HL-60/S4 treated with phorbol 12-myristate 13-acetate at 8.2 ng/mL for 4 days and 3 days (cell line): ENCODE results near the gene BOC.

ENCODE experiments used
- in situ Hi-C: fragments of 300-500 bp; cut with MboI; formaldehyde crosslinking; loops from 2 replicates; pipeline ENCODE4 v1.15.0; 2022; ENCODE audit warnings: low sequenced_read_pairs

The BOC gene

DNA sequence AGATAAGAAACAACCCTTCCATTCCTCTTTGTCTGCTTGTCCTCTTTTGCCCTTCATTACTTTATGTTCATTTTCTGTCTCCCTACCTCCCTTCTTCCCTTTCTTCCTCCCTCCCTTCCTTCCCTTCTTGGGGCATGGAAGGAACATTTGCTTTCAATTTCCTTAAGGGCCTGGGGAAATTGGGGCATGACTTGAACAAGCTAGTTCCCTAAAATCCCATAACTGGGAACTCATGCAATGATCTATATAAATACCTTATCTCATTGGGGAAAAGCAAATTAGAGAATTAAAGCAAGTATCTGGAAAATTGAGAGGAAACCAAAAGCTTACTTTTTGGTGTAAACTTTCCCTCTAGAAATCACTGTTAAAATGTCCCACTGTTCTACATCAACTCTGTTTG is 35.7 kb downstream of the BOC start:
- in situ Hi-C loops = no loop called here

- in situ Hi-C loops = no loop called here
These were observed 36.5 kb downstream of the BOC start for GRCh38 chr3:113247675-113248458.

GRCh38 chr3:113249111-113249510 is 37.8 kb downstream of the BOC start:
- in situ Hi-C loops = no loop called here

DNA sequence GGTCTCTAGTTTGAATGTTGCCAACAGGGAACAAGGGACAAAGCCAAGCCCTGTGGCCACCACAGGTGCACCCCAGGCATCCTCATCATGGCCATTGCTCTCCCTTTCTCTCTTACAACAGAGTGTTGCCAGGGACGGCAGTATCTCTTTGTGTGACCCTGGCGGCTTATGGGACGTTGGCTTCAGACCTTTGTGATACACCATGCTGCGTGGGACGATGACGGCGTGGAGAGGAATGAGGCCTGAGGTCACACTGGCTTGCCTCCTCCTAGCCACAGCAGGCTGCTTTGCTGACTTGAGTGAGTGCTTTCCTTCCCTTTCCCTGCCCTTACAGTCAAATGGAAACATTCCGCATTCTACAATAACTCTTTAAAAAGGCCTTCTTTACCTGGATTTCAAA is 38.2 kb downstream of the BOC start:
- in situ Hi-C loops = no loop called here

GRCh38 chr3:113250566-113250965 is 39.2 kb downstream of the BOC start:
- in situ Hi-C loops = no loop called here

DNA sequence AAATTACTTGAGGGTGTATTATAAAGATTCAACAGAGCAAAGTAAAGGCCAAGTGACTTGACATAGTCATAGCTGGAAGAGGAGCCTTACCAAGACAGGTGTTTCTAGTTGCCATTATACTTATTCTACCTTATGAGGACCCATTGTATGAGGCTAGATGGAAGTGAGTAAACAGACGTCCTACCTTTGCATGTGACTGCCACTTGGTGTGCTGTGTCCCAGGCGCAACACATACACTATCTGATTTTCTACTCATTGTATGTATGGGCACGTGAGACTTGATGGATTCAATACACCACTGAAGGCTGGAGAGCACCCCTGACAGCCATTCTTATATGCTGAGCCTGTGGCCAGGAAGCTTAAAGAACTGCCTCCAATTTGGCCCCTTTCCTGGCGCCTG is 40.5 kb downstream of the BOC start:
- in situ Hi-C loops = no loop called here

- in situ Hi-C loops = no loop called here
These were observed 41.2 kb downstream of the BOC start for GRCh38 chr3:113252553-113252952.

DNA sequence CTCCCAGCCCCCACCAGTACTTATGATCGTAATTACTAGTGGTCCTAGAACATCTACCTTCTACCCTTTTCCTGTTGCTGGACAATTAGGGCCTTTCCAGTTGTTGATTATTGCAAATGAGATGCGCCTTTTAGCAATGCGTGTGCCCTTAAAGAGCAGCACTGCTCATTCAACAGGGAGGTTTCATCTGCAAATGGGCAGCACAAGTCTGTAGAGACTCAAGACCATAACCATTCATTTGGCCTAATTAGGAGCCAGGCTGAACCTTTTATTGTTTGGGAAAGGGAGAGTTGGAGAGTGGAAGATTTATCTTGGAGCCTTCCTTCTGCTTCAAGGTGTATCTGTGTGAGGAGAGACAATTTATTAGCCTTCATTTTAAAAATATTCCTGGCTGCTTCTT is 42.3 kb downstream of the BOC start:
- in situ Hi-C loops = no loop called here

GRCh38 chr3:113254171-113254947 is 43.0 kb downstream of the BOC start:
- in situ Hi-C loops = no loop called here

DNA sequence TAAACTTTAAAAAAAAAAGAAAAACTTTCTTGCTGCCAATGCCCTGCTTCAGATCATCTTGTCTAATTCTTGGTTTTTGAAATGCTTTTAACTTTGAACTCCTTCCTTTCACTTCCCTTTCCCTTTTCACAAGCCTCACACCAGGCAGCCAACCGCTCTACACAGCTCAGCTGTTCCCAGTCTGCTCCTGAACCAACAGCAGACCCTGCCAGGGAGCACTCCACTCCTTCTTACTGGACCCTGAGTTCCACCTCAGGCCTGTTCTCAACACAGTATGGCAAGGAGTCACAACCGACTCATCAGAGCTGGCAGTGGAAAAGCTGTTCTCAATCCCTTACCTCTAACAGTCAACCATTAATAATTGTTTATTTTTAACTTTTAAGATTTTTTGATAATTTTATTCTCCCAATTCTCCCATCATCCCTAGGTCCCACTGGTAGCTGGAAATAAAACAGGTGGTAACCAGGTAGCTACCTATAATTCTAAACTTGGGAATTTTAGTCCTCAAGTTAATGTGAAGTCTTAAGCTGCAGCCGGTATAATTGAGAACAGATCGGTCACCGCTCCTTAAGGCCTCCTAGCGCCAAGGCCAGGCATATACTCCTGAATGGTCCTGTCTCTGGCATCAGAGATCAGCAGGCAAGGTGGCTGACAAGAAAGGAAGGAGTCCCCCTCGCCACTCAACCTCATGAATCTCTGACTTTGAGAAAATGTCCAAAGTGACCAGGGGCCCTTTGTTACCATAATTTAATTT is 43.9 kb downstream of the BOC start:
- in situ Hi-C loops = no loop called here

DNA sequence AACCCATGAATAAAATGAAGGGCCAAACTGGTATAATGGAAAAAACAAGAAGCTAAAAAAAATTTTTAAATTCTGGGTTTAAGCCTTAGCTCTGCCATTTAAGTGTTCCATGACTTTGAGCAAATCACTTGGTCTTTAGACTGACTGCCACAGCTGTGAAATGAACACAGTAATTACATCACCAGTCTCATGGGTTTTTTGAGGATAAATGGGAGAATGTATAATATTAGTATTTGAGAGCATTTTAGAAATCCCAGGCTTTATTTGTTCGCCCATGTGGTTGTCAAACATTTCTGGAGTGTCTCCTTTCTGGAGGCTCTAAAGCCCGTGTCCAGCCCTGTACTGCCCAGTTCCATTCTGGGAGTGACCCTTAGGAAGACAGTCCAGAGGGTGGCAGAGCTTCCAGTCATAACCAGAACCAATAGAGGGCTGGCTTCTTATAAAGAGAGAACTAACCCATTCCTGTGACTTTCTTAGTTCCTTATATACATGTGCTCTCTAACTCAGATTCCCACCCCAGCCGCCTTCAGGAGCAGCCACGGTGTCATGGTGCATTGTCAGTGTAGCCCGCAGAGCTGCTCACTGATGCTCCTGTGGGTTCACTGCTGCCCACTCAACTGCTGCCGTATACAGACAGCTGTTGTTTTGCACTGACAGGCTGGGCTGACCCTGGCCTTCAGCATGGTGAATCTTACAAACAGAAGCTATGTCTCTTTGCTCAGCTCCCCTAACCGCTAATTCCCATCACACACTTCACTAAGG is 44.7 kb downstream of the BOC start:
- in situ Hi-C loops = no loop called here

DNA sequence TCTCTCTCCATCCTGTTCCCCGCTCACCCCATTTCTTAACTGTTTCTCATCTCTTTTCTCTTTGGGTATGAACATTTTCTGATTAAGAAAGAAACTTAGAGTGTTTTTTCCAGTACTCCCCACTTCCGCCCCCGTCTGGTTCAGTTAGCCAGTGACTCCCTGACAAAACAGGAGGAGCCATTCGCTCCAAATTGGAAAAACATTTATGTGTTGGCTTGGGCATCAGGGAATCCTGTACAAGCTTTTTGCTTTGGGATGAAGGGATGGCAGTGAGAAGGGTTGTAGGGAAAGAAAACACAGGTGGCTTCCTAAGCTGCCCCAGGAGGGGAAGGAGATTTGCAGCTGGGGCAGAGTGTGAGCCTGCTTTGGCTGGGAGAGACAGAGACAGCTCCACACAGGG is 47.0 kb downstream of the BOC start:
- in situ Hi-C loops = no loop called here

DNA sequence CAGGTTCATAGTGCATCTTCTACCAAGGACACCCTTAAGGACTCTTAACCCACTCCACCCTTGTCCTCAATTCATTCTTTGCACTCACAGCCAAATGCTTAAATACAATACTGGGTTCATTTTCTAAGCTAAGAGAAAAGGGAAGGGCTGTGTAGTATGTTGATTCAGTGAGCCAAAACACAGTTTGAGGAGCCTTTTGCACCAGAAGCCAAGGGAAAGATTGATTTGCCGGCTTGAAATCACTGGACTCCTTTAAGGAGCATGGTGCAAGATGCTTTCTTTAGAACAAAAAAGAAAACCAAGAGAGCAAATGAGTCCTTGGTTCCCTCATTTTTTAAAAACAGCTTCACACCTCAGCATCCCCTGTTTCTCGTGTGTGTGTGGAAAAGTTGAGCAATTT is 47.8 kb downstream of the BOC start:
- in situ Hi-C loops = no loop called here

DNA sequence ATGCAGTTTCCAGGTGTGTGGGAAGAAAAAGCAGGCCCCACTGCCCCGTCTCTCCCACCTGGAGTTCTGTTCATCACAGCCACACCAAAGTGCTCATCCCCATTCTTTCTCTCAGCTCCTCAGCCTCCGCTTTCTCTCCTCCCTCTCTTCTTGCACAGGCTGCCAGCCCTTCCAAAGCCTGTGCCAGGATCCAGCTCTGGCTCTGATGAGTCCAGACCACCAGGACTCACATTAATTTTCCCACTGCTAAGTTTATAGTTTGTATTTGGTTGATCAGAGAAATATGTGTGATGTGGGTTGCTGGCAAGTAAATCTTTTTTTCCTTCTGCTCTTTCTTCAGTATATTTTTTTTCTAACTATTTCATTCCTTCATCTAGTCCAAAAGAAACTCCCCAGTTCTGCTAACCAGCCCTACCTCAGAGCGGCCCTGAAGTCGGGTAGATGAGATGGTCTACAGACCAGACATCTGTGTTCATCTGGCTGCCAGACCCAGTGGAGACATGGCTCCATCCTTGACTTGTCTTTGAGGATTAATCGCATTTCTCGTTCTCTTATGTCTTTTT is 49.8 kb downstream of the BOC start:
- in situ Hi-C loops = no loop called here

- in situ Hi-C loops = no loop called here
These were observed 50.4 kb downstream of the BOC start for GRCh38 chr3:113261626-113262303.

- in situ Hi-C loops = no loop called here
These were observed 50.9 kb downstream of the BOC start for GRCh38 chr3:113262304-113262665.

DNA sequence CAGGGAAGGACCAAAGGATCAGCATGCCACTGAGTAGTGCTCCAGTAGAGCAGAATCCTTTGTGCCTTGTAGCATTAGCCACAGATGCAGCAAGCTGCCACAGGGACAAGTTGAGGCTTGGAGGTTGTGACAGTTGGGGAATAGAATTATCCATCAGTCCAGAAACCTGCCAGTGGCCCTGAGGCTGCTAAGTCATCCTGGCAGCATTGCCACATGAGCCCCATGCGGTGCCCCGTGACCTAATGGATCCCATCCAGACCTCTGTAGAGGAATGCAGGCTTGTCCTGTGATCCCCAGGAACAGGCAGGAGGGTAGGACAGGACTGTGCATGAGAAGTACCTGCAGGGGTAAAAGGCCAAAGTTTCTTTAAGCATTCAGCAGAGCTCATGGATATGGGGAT is 51.7 kb downstream of the BOC start:
- in situ Hi-C loops = no loop called here

DNA sequence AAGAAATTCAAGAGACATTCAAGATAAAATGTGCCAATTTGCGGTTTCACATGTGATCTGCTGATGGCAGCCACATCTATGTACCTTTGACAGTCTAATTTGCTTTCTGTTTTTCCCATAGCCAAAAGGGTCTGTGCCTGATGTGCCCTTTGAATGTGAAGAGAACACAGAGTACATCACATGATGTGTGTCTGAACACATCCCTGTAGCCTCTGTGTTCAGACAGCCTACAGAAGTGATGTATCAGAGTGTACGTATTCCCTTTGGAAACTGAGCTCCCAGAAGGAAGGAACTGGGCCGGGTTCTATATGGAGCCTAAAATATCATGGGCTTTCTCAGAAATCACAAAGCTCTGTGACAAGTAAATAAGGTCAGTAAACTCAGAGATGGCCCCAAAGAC is 52.4 kb downstream of the BOC start:
- in situ Hi-C loops = no loop called here

DNA sequence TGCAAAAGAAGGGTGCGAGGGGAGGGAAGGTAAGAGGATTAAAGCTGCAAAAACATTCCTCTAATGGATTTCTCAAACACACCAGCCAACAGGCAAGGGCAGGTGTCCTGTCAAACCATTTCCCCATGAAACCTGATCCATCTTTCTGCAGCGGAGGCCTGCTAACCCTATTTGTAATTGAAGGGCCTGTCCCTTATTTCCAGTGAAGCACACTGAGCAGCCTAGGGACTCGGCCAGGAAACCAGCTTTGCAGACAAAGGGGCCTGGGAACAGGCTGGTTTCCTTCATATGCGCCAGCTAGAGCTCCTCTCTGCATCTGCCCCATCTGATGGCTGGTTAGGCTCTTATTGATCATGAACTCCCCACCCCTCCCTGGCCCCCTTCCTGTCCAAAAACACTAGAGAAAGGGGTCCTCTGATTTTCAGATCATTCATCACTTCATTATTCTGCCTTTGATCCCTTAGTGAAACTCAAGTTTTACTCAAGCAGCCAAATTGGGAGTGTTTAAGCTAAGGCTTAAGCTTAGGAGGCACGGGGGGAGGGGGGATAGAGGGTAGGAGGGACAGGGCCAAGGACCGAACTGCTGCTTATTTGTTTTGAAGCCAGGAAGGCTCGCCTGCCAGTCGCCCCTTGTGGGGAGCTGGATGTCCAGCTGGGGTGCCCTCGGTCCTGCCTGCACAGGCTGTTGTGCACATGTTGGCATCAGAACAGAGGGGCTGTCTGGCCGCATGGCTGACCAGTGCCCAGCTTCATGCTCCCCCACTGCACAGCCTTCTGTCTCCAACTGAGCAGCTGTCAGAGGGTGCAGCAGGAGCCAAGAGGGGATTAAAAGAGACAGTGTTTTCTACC is 53.1 kb downstream of the BOC start:
- in situ Hi-C loops = no loop called here
